Adipose tissue (tissue), 3 donors: Measurements from ENCODE around the gene SELENOF. TPM values are rescaled to one million over a fixed set of nuclear protein-coding genes. Genes with fewer than 3 reads are reported as not detected.
"Not testable (repeated sequence)": the region's sequence is repeated elsewhere in the genome, so short reads cannot be mapped to it uniquely, and the experiment has no call there.

ENCODE experiments used
- H3K27ac ChIP-seq: one replicate; pipeline ENCODE4 v1.5.1; 2013; ENCODE audit warnings: low read depth, low read length
- WGBS, 3 donors: extraction: QIAGEN DNeasy Blood & Tissue Kit; methylation state at CpG; one replicate each; pipeline ENCODE4 v1.1.7; 2013; 5-methylcytosine and 5-hydroxymethylcytosine counted together
- polyA plus RNA-seq, 3 donors: library from polyadenylated mRNA; stranded (reverse); fragments of 200-250 nt; gene quantifications; one replicate each; pipeline ENCODE4 v1.2.3, GENCODE V29; 2013
- donor health status: healthy with polysubstance abuse.
- donor health status: Bipolar disorder and iron deficiency.
- donor health status: healthy.

Gene SELENOF
- polyA plus RNA-seq, 3 donors = 57.1 to 117 (median 98.7) TPM

GRCh38 chr1:86829321-86829720, 84.6 kb downstream of the SELENOF start:
- 80 to 87% (median 85%) methylated on average over 3 of the region's 3 CpGs for WGBS, 3 donors
- H3K27ac ChIP-seq = no peak overlapping the region

- H3K27ac ChIP-seq = no peak overlapping the region
- 46 to 62% (median 49%) methylated on average over 3 of the region's 3 CpGs for WGBS, 3 donors
Observed at GRCh38 chr1:86828024-86828423, 85.9 kb downstream of the SELENOF start.

- no peak overlapping the region for H3K27ac ChIP-seq
Observed at GRCh38 chr1:86826856-86827255, 87.1 kb downstream of the SELENOF start.

- WGBS, 3 donors = 52 to 69% (median 56%) methylated on average over 2 of the region's 2 CpGs
Observed at GRCh38 chr1:86825319-86825718, 88.6 kb downstream of the SELENOF start.

GRCh38 chr1:86823821-86824500, 90.0 kb downstream of the SELENOF start:
- 60 to 73% (median 72%) methylated on average over 3 of the region's 3 CpGs for WGBS, 3 donors
- no peak overlapping the region for H3K27ac ChIP-seq

More at GRCh38 chr1:86825319-86825718, 88.6 kb downstream of the SELENOF start:
- no peak overlapping the region for H3K27ac ChIP-seq

GRCh38 chr1:86823386-86823785, 90.5 kb downstream of the SELENOF start:
- no peak overlapping the region for H3K27ac ChIP-seq
- 51 to 65% (median 58%) methylated on average over 2 of the region's 2 CpGs for WGBS, 3 donors

GRCh38 chr1:86822459-86822858, 91.5 kb downstream of the SELENOF start:
- no peak overlapping the region for H3K27ac ChIP-seq
- WGBS, 3 donors = 38 to 43% (median 39%) methylated on average over 4 of the region's 4 CpGs

GRCh38 chr1:86821956-86822355, 92.0 kb downstream of the SELENOF start:
- WGBS, 3 donors = 16 to 33% (median 22%) methylated on average over 1 of the region's 1 CpG
- no peak overlapping the region for H3K27ac ChIP-seq

- WGBS, 3 donors = 58 to 77% (median 70%) methylated on average over 4 to 5 of the region's 5 CpGs
- not testable (repeated sequence) for H3K27ac ChIP-seq
Observed at GRCh38 chr1:86819970-86820369, 94.0 kb downstream of the SELENOF start.

GRCh38 chr1:86817246-86817826, 96.6 kb downstream of the SELENOF start:
- 81 to 91% (median 83%) methylated on average over 4 to 5 of the region's 5 CpGs for WGBS, 3 donors
- H3K27ac ChIP-seq = not testable (repeated sequence)

- H3K27ac ChIP-seq = not testable (repeated sequence)
- 75 to 86% (median 84%) methylated on average over 4 of the region's 5 CpGs for WGBS, 3 donors
Observed at GRCh38 chr1:86814118-86814517, 99.8 kb downstream of the SELENOF start.

Other genes with a start within 250 kb of the SELENOF start
- gene SH3GLB1, start 209.6 kb downstream of the SELENOF start, polyA plus RNA-seq = 10 to 100 TPM; 34.4 to 85.4 (median 66.2) TPM
- 1 to 10 TPM; 4.6 to 7.0 (median 4.9) TPM for gene HS2ST1, start 509 bp upstream of the SELENOF start, polyA plus RNA-seq